ENCODE measurements around the gene RIOX2. TPM values are rescaled to one million over a fixed set of nuclear protein-coding genes. Genes with fewer than 3 reads are reported as not detected.
"Not testable (repeated sequence)": the region's sequence is repeated elsewhere in the genome, so short reads cannot be mapped to it uniquely, and the experiment has no call there.

Gene RIOX2
- total and polyA plus RNA-seq, 8 donors: 9.9 to 25.7 (median 17.0) TPM

- H3K9me3 ChIP-seq: no peaks in the 10 kb centered on the region
- no peaks in the 10 kb centered on the region for H3K36me3 ChIP-seq
- FAIRE-seq (peak; percentile 53), DNase-seq (no peak), ATAC-seq (peak in 3 of 4 donors; percentile 60 to 63 (median 62))
- TF ChIP-seq CTCF (IDR thresholded peaks at IDR 0.05): no peak
- no peak overlapping the region for H3K27ac ChIP-seq
- H3K4me1 ChIP-seq: peaks cover 0 to 15% (median 13%) of the 10 kb centered on the region in 3 donors
- intact Hi-C loops (cut with DNase I): loop anchor here in 1 of 3 donors (10.0 kb wide), 1 partner anchor 219 kb away; no protein-coding TSS in a partner anchor
- 35 to 36% methylated on average over 4 of the region's 4 CpGs for WGBS, 2 donors
- no peaks in the 10 kb centered on the region for H3K27me3 ChIP-seq
- no peak overlapping the region for H3K4me3 ChIP-seq
Measured at GRCh38 chr3:98013411-98014267, 41.4 kb upstream of the RIOX2 start.

GRCh38 chr3:98012979-98013378 is 40.7 kb upstream of the RIOX2 start:
- DNase-seq (no peak), FAIRE-seq (no peak)
- WGBS, 2 donors: 60 to 67% methylated on average over 2 of the region's 2 CpGs

GRCh38 chr3:98010883-98011449 is 38.7 kb upstream of the RIOX2 start:
- H3K27me3 ChIP-seq, ATAC-seq, H3K9me3 ChIP-seq, DNase-seq, FAIRE-seq, H3K36me3 ChIP-seq, H3K27ac ChIP-seq, H3K4me3 ChIP-seq: not testable (repeated sequence)
- 91 to 96% methylated on average over 4 of the region's 4 CpGs for WGBS, 2 donors
- intact Hi-C loops (cut with DNase I): loop anchor here in 1 of 3 donors (10.0 kb wide), 1 partner anchor 216 kb away; no protein-coding TSS in a partner anchor
- H3K4me1 ChIP-seq: peaks cover 0 to 15% (median 13%) of the 10 kb centered on the region in 3 donors

More at GRCh38 chr3:98012979-98013378, 40.7 kb upstream of the RIOX2 start:
- H3K9me3 ChIP-seq: no peaks in the 10 kb centered on the region
- intact Hi-C loops (cut with DNase I): loop anchor here in 1 of 3 donors (10.0 kb wide), 1 partner anchor 218 kb away; no protein-coding TSS in a partner anchor
- TF ChIP-seq CTCF (IDR thresholded peaks at IDR 0.05): no peak
- no peaks in the 10 kb centered on the region for H3K27me3 ChIP-seq
- no peaks in the 10 kb centered on the region for H3K36me3 ChIP-seq
- no peak overlapping the region for H3K27ac ChIP-seq
- peaks cover 0 to 15% (median 13%) of the 10 kb centered on the region in 3 donors for H3K4me1 ChIP-seq
- ATAC-seq: peak in 3 of 4 donors; percentile 41 to 65 (median 51)
- H3K4me3 ChIP-seq: no peak overlapping the region

- Histone ChIP-seq H3K9me3 (no peaks in the 10 kb centered on the region), H3K36me3 (no peaks in the 10 kb centered on the region), H3K4me3 (no peak overlapping the region), H3K4me1 (peaks cover 0 to 15% (median 13%) of the 10 kb centered on the region in 3 donors), H3K27ac (no peak overlapping the region), H3K27me3 (no peaks in the 10 kb centered on the region)
- DNase-seq: no peak
- no peak for ATAC-seq
- no peak for FAIRE-seq
- intact Hi-C loops (cut with DNase I): loop anchor here in 1 of 3 donors (10.0 kb wide), 1 partner anchor 216 kb away; no protein-coding TSS in a partner anchor
- WGBS, 2 donors: 63 to 64% methylated on average over 7 of the region's 7 CpGs
- no peak for TF ChIP-seq CTCF (IDR thresholded peaks at IDR 0.05)
Measured at GRCh38 chr3:98010194-98010882, 38.1 kb upstream of the RIOX2 start.

GRCh38 chr3:98008855-98009254 is 36.6 kb upstream of the RIOX2 start:
- H3K4me1 ChIP-seq: peaks cover 0 to 13% (median 8%) of the 10 kb centered on the region in 3 donors
- no peak overlapping the region for H3K4me3 ChIP-seq
- WGBS, 2 donors: 81 to 86% methylated on average over 2 of the region's 2 CpGs
- no peaks in the 10 kb centered on the region for H3K36me3 ChIP-seq
- FAIRE-seq (no peak), ATAC-seq (no peak), DNase-seq (no peak)
- intact Hi-C loops (cut with DNase I): no loop called here
- H3K9me3 ChIP-seq: no peaks in the 10 kb centered on the region
- TF ChIP-seq CTCF (IDR thresholded peaks at IDR 0.05): no peak
- H3K27ac ChIP-seq: no peak overlapping the region
- H3K27me3 ChIP-seq: no peaks in the 10 kb centered on the region
